ENCODE measurements around the gene CD74. TPM values are rescaled to one million over a fixed set of nuclear protein-coding genes. Genes with fewer than 3 reads are reported as not detected.
"Not testable (repeated sequence)": the region's sequence is repeated elsewhere in the genome, so short reads cannot be mapped to it uniquely, and the experiment has no call there.

The CD74 gene
- total RNA-seq, 1 donor from 2014 or later = 24.9 TPM

DNA sequence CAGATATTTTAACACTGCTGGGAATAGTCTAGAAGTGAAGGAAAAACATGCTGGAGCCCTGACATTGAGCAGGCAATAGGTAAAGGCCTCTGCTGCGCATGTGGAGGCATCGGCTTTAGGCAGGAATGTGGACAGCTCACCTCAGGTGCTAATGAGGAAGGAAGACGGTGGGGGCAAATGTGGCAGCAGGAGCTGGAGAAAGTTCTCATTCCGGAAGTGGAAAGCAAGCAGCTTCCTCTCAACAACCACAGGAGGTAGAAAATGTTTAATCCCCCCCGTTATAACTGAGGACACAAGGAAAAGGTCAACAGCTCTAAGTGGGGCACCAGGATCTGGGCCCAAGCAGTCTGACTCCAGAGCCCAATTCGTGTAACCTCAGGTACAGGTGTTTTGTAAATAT lies 44.4 kb upstream of the CD74 start:
- Mint-ChIP-seq H3K9me3 (no peaks in the 10 kb centered on the region), H3K4me1 (ENCODE audit: unreplicated experiment) (no peaks in the 10 kb centered on the region), H3K36me3 (no peaks in the 10 kb centered on the region), H3K4me3 (no peak overlapping the region), H3K27ac (no peak overlapping the region), H3K27me3 (no peaks in the 10 kb centered on the region)
- DNase-seq (ENCODE audit: extremely low spot score, unreplicated experiment) = no peak
- TF ChIP-seq, protein P1, sequence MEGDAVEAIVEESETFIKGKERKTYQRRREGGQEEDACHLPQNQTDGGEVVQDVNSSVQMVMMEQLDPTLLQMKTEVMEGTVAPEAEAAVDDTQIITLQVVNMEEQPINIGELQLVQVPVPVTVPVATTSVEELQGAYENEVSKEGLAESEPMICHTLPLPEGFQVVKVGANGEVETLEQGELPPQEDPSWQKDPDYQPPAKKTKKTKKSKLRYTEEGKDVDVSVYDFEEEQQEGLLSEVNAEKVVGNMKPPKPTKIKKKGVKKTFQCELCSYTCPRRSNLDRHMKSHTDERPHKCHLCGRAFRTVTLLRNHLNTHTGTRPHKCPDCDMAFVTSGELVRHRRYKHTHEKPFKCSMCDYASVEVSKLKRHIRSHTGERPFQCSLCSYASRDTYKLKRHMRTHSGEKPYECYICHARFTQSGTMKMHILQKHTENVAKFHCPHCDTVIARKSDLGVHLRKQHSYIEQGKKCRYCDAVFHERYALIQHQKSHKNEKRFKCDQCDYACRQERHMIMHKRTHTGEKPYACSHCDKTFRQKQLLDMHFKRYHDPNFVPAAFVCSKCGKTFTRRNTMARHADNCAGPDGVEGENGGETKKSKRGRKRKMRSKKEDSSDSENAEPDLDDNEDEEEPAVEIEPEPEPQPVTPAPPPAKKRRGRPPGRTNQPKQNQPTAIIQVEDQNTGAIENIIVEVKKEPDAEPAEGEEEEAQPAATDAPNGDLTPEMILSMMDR (conservative IDR thresholded peaks at IDR 0.05) = no peak

DNA sequence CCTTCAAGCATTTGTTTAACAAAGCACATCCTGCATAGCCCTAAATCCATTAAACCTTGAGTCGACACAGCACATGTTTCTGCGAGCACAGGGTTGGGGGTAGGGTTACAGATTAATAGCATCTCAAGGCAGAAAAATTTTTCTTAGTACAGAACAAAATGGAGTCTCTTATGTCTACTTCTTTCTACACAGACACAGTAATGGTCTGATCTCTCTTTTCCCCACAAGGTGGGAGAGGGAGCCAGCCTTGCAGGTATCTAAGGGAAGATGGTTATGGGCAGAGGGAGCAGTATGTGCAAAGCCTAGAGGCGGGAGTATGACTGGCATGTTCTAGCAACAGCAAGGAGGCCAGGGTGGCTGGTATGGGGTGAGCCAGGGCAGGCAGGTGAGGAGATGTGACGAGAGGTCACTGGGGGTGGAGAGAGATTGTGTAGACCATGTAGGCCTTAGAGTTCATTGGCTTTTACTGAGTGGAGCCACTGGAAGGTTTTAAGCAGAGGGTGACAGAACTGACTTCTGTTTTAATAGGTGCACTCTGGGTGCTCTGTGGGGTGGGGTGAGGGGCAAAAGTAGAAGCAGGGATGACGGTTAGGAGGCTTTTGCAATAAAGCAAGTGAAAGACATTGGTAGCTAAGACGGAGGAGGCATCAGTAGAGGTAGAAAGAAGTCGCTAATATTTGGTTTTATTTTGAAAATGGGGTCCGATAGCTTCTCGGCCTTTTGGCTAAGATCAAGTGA lies 42.0 kb upstream of the CD74 start:
- Mint-ChIP-seq H3K4me3 (no peak overlapping the region), H3K9me3 (no peaks in the 10 kb centered on the region), H3K36me3 (no peaks in the 10 kb centered on the region), H3K27ac (no peak overlapping the region), H3K4me1 (ENCODE audit: unreplicated experiment) (no peaks in the 10 kb centered on the region), H3K27me3 (no peaks in the 10 kb centered on the region)
- TF ChIP-seq, protein P1 (conservative IDR thresholded peaks at IDR 0.05) = no peak
- no peak for DNase-seq (ENCODE audit: extremely low spot score, unreplicated experiment)

DNA sequence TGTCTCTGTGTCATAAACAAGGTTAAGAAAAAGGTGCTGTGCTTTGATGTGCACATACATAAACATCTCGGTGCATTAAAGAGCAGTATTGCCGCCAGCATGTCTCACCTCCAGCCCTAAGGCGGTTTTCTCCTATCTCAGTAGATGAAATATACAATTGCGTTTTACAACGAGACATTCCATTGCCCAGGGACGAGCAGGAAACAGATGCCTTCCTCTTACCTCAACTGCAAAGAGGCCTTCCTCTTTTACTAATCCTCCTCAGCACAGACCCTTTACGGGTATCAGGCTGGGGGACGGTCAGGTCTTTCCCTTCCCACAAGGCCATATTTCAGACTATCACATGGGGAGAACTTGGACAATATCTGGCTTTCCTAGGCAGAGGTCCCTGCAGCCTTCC lies 41.3 kb upstream of the CD74 start:
- H3K27ac Mint-ChIP-seq; H3K4me1 Mint-ChIP-seq (ENCODE audit: unreplicated experiment); H3K27me3 Mint-ChIP-seq; H3K4me3 Mint-ChIP-seq; H3K9me3 Mint-ChIP-seq; H3K36me3 Mint-ChIP-seq; DNase-seq (ENCODE audit: extremely low spot score, unreplicated experiment): not testable (repeated sequence)

DNA sequence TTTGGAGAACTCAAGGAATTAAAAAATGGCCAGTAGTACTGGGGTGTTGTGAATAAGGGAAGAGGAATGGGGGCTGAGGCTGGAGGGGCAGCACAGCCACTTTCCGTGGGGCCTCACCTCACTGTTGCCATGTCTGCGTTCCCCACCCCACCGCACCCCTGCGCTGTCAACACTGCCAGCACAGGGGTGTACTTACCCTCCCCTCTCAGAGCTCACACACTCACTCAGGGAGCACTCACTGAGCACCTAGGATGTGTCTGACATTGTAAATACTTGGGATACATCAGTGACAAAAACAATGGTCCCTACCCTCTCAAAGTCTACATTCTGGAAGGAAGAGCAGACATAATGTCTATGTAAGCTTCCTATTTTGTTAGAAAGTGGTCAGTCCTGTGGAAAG lies 40.2 kb upstream of the CD74 start:
- peaks cover 9% of the 10 kb centered on the region for H3K4me1 Mint-ChIP-seq (ENCODE audit: unreplicated experiment)

DNA sequence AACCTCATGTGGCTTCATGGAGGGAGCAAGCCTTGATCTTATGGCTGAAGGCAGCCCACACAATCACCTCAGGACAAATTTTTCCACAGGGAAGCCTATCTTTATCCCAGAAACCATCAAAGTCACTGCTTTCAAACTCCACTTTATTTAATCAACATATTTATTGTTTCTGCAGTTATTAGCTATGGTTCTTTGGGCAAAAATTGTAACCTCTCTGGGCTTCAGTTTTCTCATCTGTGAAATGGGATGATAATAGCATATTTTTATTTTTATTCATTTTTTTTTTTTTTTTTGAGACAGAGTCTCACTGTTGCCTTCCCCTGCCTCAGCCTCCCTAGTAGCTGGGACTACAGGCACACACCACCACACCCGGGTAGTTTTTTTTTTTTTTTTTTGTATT lies 38.9 kb upstream of the CD74 start:
- Mint-ChIP-seq H3K4me3 (peak overlapping the region; percentile 23), H3K27ac (no peak overlapping the region), H3K9me3 (no peaks in the 10 kb centered on the region), H3K4me1 (ENCODE audit: unreplicated experiment) (peaks cover 18% of the 10 kb centered on the region), H3K36me3 (peaks cover 25% of the 10 kb centered on the region), H3K27me3 (no peaks in the 10 kb centered on the region)
- DNase-seq (ENCODE audit: extremely low spot score, unreplicated experiment) = no peak
- TF ChIP-seq, protein P1 (conservative IDR thresholded peaks at IDR 0.05) = no peak

More for the DNA sequence above, 40.2 kb upstream of the CD74 start:
- H3K36me3 Mint-ChIP-seq = peaks cover 12% of the 10 kb centered on the region
- TF ChIP-seq, protein P1 (conservative IDR thresholded peaks at IDR 0.05) = no peak
- H3K4me3 Mint-ChIP-seq = no peak overlapping the region
- no peak overlapping the region for H3K27ac Mint-ChIP-seq
- DNase-seq (ENCODE audit: extremely low spot score, unreplicated experiment) = no peak
- H3K27me3 Mint-ChIP-seq = no peaks in the 10 kb centered on the region
- H3K9me3 Mint-ChIP-seq = no peaks in the 10 kb centered on the region

DNA sequence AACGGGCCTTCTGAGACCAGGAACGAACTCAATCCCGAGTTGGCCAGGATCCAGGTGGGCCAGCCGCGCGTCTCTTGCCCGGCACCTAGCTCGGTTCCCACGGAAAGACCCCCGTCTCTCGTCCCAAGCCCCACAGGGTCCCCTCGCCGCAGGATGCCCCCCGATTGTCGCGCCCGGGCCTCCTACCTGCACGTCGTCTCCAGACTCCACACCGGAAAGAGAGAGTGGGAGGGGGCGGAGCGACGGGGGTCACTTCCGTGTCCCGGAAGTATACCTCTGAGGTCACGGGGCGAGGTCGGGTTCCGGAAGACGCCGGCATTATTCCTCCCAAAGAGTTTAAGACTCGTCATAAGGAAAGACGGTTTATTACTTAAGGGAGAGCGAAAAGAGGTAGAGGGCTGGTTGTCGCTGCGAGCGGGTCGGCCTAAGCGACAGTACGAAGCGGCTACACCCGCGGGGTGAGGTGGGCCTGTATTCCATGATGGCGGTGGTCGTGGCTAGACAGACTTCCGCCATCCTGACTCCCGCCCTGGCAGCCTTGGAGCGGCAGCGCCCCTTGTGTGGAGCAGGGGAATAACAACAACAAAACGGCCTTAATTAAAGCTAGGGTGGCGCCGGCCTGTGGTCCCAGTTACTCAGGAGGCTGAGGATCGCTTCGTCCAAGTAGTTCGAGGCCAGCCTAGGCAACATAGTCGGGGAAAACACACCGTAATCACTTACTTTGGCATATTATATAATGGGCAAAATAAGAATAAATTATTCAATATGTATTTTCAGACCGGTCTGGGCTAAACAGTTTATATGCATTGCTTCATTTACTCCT lies 37.0 kb upstream of the CD74 start, which contains the start of gene RPS14:
TSS of gene RPS14 (minus strand) at position 223 of the 823 bp plus-strand sequence. CDS start 2,006 bp downstream, outside the sequence.
- H3K9me3 Mint-ChIP-seq = no peaks in the 10 kb centered on the region
- peak; percentile 92 for DNase-seq (ENCODE audit: extremely low spot score, unreplicated experiment)
- H3K27me3 Mint-ChIP-seq = no peaks in the 10 kb centered on the region
- H3K4me1 Mint-ChIP-seq (ENCODE audit: unreplicated experiment) = peaks cover 23% of the 10 kb centered on the region
- peak within 1 kb of the TSS; percentile 99 for H3K27ac Mint-ChIP-seq
- TF ChIP-seq, protein P1 (conservative IDR thresholded peaks at IDR 0.05) = peak; percentile 92
- peaks cover 38% of the 10 kb centered on the region for H3K36me3 Mint-ChIP-seq
- H3K4me3 Mint-ChIP-seq = peak within 1 kb of the TSS; percentile 98
